Smooth muscle cell (in vitro differentiated cells): ENCODE results near the gene CC2D1B. TPM values are rescaled to one million over a fixed set of nuclear protein-coding genes. Genes with fewer than 3 reads are reported as not detected.

Experiments used
- DNase-seq: peaks from one replicate; lab custom pipeline; 2025; ENCODE audit not compliant: unreplicated experiment; lab: John Stamatoyannopoulos, UW
- H2AFZ ChIP-seq: fragments of 200-600 bp; sonication (generic); 2 replicates; pipeline ENCODE4 v1.6.0; 2016; ENCODE audit warnings: antibody characterized with exemption, low read depth, mild to moderate bottlenecking
- H3F3A ChIP-seq: fragments of 200-600 bp; sonication (generic); 2 replicates; pipeline ENCODE4 v1.6.0; 2017; ENCODE audit warnings: antibody characterized with exemption, low read depth
- H3K27ac ChIP-seq: fragments of 200-600 bp; sonication (generic); 2 replicates; pipeline ENCODE4 v1.5.1; 2016; ENCODE audit warnings: low read depth, mild to moderate bottlenecking
- H3K27me3 ChIP-seq: fragments of 200-600 bp; sonication (generic); 2 replicates; pipeline ENCODE4 v1.6.1; 2016; ENCODE audit warnings: low read depth, mild to moderate bottlenecking
- H3K36me3 ChIP-seq: fragments of 200-600 bp; sonication (generic); 2 replicates; pipeline ENCODE4 v1.5.1; 2016; ENCODE audit warnings: low read depth
- H3K4me1 ChIP-seq: fragments of 200-600 bp; sonication (generic); 2 replicates; pipeline ENCODE4 v1.5.1; 2016; ENCODE audit warnings: low read depth
- H3K4me2 ChIP-seq: fragments of 200-600 bp; sonication (generic); 2 replicates; pipeline ENCODE4 v1.6.0; 2016; ENCODE audit warnings: mild to moderate bottlenecking
- H3K4me3 ChIP-seq: fragments of 200-600 bp; sonication (generic); 2 replicates; pipeline ENCODE4 v1.5.1; 2016; ENCODE audit warnings: mild to moderate bottlenecking
- H3K79me2 ChIP-seq: fragments of 200-600 bp; sonication (generic); 2 replicates; pipeline ENCODE4 v1.6.0; 2016; ENCODE audit warnings: low read depth, mild to moderate bottlenecking
- H3K9ac ChIP-seq: fragments of 200-600 bp; sonication (generic); 2 replicates; pipeline ENCODE4 v1.6.0; 2016; ENCODE audit warnings: low read depth
- H3K9me3 ChIP-seq: fragments of 200-600 bp; sonication (generic); replicated peaks from 2 replicates; pipeline ENCODE4 v1.5.1; 2016; ENCODE audit warnings: low read depth
- H4K20me1 ChIP-seq: fragments of 200-600 bp; sonication (generic); 2 replicates; pipeline ENCODE4 v1.6.0; 2016; ENCODE audit warnings: low read depth
- CTCF ChIP-seq: fragments of 200-600 bp; sonication (generic); IDR thresholded peaks from 2 replicates; pipeline ENCODE4 v1.5.1; 2017; ENCODE audit warnings: borderline replicate concordance, mild to moderate bottlenecking, antibody characterized with exemption; ENCODE audit not compliant: insufficient read depth, poor library complexity, severe bottlenecking
- WGBS: methylation state at CpG from one replicate; pipeline ENCODE4 v1.1.7; 2016; ENCODE audit warnings: low lambda C conversion rate; 5-methylcytosine and 5-hydroxymethylcytosine counted together
- polyA plus RNA-seq: library from polyadenylated mRNA; unstranded; fragments of >200 nt; fragmentation: Nextera tagmentation; extraction: Ambion mirVana; gene quantifications from 2 replicates; pipeline ENCODE4 v1.2.1, GENCODE V29; 2016
- total RNA-seq: library from RNA; depleted of rRNA; stranded (reverse); fragments of >200 nt; gene quantifications from 2 replicates; pipeline ENCODE4 v1.2.3, GENCODE V29; 2014

The CC2D1B gene
- total and polyA plus RNA-seq, 2 experiments from 2014 or later = 7.9 to 12.5 TPM

- H3K4me1 ChIP-seq = no peaks in the 10 kb centered on the region
- H3K27ac ChIP-seq = no peak overlapping the region
- no peak overlapping the region for H3K4me3 ChIP-seq
- peaks cover 1% of the 10 kb centered on the region for H4K20me1 ChIP-seq
- no peaks in the 10 kb centered on the region for H3K9me3 ChIP-seq
- peaks cover under 1% of the 10 kb centered on the region for H3K79me2 ChIP-seq
- H3K9ac ChIP-seq = no peak overlapping the region
- H3K4me2 ChIP-seq = no peak overlapping the region
- H3F3A ChIP-seq = peaks cover 7% of the 10 kb centered on the region
- DNase-seq = no peak
- 98% methylated on average over 18 of the region's 18 CpGs for whole genome bisulfite sequencing
- no peak overlapping the region for H2AFZ ChIP-seq
- TF ChIP-seq CTCF = no peak
- no peaks in the 10 kb centered on the region for H3K27me3 ChIP-seq
- peaks cover 15% of the 10 kb centered on the region for H3K36me3 ChIP-seq
Measured at GRCh38 chr1:52358851-52359497, 7.0 kb downstream of the CC2D1B start.

GRCh38 chr1:52357397-52357796, 8.6 kb downstream of the CC2D1B start:
- no peak for DNase-seq
- TF ChIP-seq CTCF = no peak
- Histone ChIP-seq H3K27me3 (no peaks in the 10 kb centered on the region), H3F3A (peaks cover 20% of the 10 kb centered on the region), H3K9ac (no peak overlapping the region), H3K4me3 (no peak overlapping the region), H3K36me3 (peaks cover 15% of the 10 kb centered on the region), H3K27ac (no peak overlapping the region), H3K4me1 (no peaks in the 10 kb centered on the region), H4K20me1 (no peaks in the 10 kb centered on the region), H3K4me2 (no peak overlapping the region), H3K9me3 (no peaks in the 10 kb centered on the region), H2AFZ (no peak overlapping the region), H3K79me2 (no peaks in the 10 kb centered on the region)
- WGBS = 96% methylated on average over 9 of the region's 9 CpGs

DNA sequence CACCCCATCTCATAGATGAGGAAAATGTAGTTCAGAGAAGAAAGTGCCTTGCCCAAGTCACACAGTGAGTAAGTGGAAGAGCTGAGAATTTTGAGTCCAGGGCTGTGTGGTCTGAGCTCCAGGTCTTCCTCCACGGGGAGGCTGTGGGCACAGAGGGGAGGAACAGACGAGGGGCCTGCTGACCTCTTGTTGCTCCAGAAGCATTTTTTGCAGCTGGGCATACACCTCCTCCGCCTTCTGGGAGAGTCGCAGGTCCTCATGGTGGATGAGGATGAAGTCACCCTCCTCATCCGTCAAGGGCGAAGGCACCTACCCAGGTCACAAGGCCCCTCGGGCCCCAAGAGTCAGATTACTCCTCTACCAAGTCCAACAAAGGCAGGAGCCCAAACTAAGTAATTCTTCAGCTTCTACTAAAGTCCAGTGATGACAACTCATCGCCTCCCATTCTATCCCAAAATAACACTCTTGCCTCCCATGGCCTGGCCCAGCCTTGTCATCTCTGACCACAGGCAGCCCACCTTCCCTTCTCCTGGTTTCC, 9.1 kb downstream of the CC2D1B start:
- no peaks in the 10 kb centered on the region for H3K27me3 ChIP-seq
- H3K4me1 ChIP-seq = no peaks in the 10 kb centered on the region
- TF ChIP-seq CTCF = no peak
- DNase-seq = no peak
- no peaks in the 10 kb centered on the region for H3K79me2 ChIP-seq
- no peak overlapping the region for H3K9ac ChIP-seq
- no peak overlapping the region for H2AFZ ChIP-seq
- H3K27ac ChIP-seq = no peak overlapping the region
- no peak overlapping the region for H3K4me3 ChIP-seq
- H3K4me2 ChIP-seq = no peak overlapping the region
- H4K20me1 ChIP-seq = no peaks in the 10 kb centered on the region
- peaks cover 15% of the 10 kb centered on the region for H3K36me3 ChIP-seq
- peaks cover 25% of the 10 kb centered on the region for H3F3A ChIP-seq
- H3K9me3 ChIP-seq = no peaks in the 10 kb centered on the region
- WGBS = 95% methylated on average over 8 of the region's 8 CpGs

GRCh38 chr1:52355847-52356505, 10.0 kb downstream of the CC2D1B start:
- peaks cover 25% of the 10 kb centered on the region for H3F3A ChIP-seq
- no peak overlapping the region for H3K9ac ChIP-seq
- H3K27ac ChIP-seq = no peak overlapping the region
- H2AFZ ChIP-seq = no peak overlapping the region
- DNase-seq = no peak
- no peak for TF ChIP-seq CTCF
- H3K4me2 ChIP-seq = no peak overlapping the region
- no peaks in the 10 kb centered on the region for H3K79me2 ChIP-seq
- H4K20me1 ChIP-seq = no peaks in the 10 kb centered on the region
- peaks cover 6% of the 10 kb centered on the region for H3K4me1 ChIP-seq
- WGBS = 97% methylated on average over 10 of the region's 11 CpGs
- no peaks in the 10 kb centered on the region for H3K27me3 ChIP-seq
- peaks cover 15% of the 10 kb centered on the region for H3K36me3 ChIP-seq
- no peaks in the 10 kb centered on the region for H3K9me3 ChIP-seq
- H3K4me3 ChIP-seq = no peak overlapping the region
